GM12891 (cell line): ENCODE measurements around the gene RGS5.

Experiments
- POLR2A ChIP-seq: IDR thresholded peaks from 2 replicates; pipeline ENCODE4 v1.6.1; 2011; ENCODE audit warnings: low read depth, low read length, control low read depth
- POLR2AphosphoS5 ChIP-seq: IDR thresholded peaks from 2 replicates; pipeline ENCODE4 v1.6.1; 2011; ENCODE audit warnings: low read depth, low read length, control low read depth
- POU2F2 ChIP-seq: IDR thresholded peaks from 2 replicates; pipeline ENCODE4 v1.6.1; 2011; ENCODE audit warnings: low read depth, mild to moderate bottlenecking, control low read depth, low read length, moderate library complexity
- SPI1 ChIP-seq: IDR thresholded peaks from 2 replicates; pipeline ENCODE4 v1.6.1; 2011; ENCODE audit warnings: low read depth, low read length, control low read depth
- TAF1 ChIP-seq: IDR thresholded peaks from 2 replicates; pipeline ENCODE4 v1.6.1; 2011; ENCODE audit warnings: low read depth, low read length, control low read depth

DNA sequence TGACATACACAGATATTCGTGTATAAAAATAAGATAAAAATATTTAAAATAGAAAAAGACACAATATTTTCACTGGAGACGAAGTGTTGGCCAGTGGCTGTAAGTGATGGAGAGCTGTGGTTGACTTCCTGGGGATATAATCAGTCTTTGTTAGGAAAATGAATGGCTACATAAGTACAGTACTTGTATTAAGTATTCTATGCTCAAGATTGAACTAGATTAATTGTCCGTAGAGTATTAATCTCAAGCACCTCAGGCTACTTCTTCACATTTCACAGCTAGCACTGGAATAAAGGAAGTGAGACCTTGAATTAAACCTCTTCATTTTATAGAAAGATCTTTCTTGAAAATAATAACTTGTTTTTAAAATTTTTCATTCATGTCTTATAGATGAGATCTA lies 39.0 kb upstream of the RGS5 start:
- TF ChIP-seq POLR2AphosphoS5 (no peak), POLR2A (no peak), POU2F2 (no peak), TAF1 (no peak), SPI1 (no peak)
